ENCODE measurements around the gene PADI1. TPM values are rescaled to one million over a fixed set of nuclear protein-coding genes. Genes with fewer than 3 reads are reported as not detected.

The PADI1 gene
- total RNA-seq, 4 donors from 2014 or later = 2.1 TPM; not detected in 3

DNA sequence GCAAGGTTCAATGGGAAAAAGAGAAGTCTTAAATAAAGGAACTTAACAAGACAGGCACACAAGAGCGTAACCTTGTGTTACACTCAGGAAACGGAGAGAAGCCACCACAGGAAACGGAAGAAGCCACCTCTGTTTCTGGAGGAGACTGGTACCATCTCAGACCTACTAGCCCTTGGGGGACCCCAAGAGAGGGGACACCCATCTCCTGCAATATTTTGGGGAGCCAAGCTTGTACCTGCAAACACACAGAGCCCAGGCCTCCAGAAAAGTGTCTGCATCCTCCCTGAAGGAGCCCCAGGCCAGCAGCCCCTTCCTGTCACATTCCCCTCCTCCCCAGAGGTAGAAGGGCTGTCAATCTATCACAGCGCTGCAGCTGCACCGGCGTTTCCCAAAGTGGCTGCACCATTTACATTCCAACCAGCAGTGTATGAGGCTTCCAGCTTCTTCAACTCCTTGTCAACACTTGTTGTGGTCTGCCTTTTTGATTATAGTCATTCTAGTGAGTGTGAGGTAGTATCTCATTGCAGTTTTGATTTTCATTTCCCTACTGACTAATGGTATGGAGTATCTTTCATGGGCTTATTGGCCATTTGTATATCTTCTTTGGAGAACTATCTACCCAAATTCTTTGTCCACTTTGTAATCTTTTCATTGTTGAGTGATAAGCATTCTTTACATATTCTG, 23.0 kb upstream of the PADI1 start:
- TF ChIP-seq CTCF (IDR thresholded peaks at IDR 0.05) (no peak), POLR2A (IDR thresholded peaks at IDR 0.05; ENCODE audit: low read depth) (no peak), EP300 (IDR thresholded peaks at IDR 0.05) (no peak), POLR2AphosphoS5 (IDR thresholded peaks at IDR 0.05) (no peak)
- Histone ChIP-seq H3K27me3 (peaks cover 0 to 38% (median 0%) of the 10 kb centered on the region in 4 donors), H3K27ac (replicated peaks in 1 of 4) (no peak overlapping the region), H3K4me3 (no peak overlapping the region), H3K4me1 (no peaks in the 10 kb centered on the region), H3K36me3 (no peaks in the 10 kb centered on the region), H3K9me3 (no peaks in the 10 kb centered on the region)
- DNase-seq (ENCODE audit: extremely low spot score) = no peak
- 26% methylated on average over 6 of the region's 6 CpGs for WGBS
- intact Hi-C loops (cut with DNase I) = no loop called here

- intact Hi-C loops (cut with DNase I) = no loop called here
- 91% methylated on average over 6 of the region's 12 CpGs for WGBS
- no peaks in the 10 kb centered on the region for H3K4me1 ChIP-seq
- H3K27ac ChIP-seq (replicated peaks in 1 of 4) = no peak overlapping the region
- no peaks in the 10 kb centered on the region for H3K36me3 ChIP-seq
- no peaks in the 10 kb centered on the region for H3K9me3 ChIP-seq
- DNase-seq (ENCODE audit: extremely low spot score) = no peak
- H3K27me3 ChIP-seq = peaks cover 0 to 37% (median 0%) of the 10 kb centered on the region in 4 donors
- TF ChIP-seq CTCF (IDR thresholded peaks at IDR 0.05) (no peak), POLR2A (IDR thresholded peaks at IDR 0.05; ENCODE audit: low read depth) (no peak), POLR2AphosphoS5 (IDR thresholded peaks at IDR 0.05) (no peak), EP300 (IDR thresholded peaks at IDR 0.05) (no peak)
- no peak overlapping the region for H3K4me3 ChIP-seq
Observed at GRCh38 chr1:17183388-17184160, 21.4 kb upstream of the PADI1 start.

- no peaks in the 10 kb centered on the region for H3K4me1 ChIP-seq
- no peak for DNase-seq (ENCODE audit: extremely low spot score)
- H3K9me3 ChIP-seq = peaks cover 0 to 2% (median 0%) of the 10 kb centered on the region in 4 donors
- no peaks in the 10 kb centered on the region for H3K36me3 ChIP-seq
- H3K27me3 ChIP-seq = peaks cover 0 to 39% (median 0%) of the 10 kb centered on the region in 4 donors
- no peak overlapping the region for H3K4me3 ChIP-seq
- H3K27ac ChIP-seq (replicated peaks in 1 of 4) = no peak overlapping the region
- intact Hi-C loops (cut with DNase I) = no loop called here
- 79% methylated on average over 7 of the region's 7 CpGs for WGBS
- TF ChIP-seq CTCF (IDR thresholded peaks at IDR 0.05) (no peak), POLR2A (IDR thresholded peaks at IDR 0.05; ENCODE audit: low read depth) (no peak), POLR2AphosphoS5 (IDR thresholded peaks at IDR 0.05) (no peak), EP300 (IDR thresholded peaks at IDR 0.05) (no peak)
Observed at GRCh38 chr1:17184161-17184665, 20.7 kb upstream of the PADI1 start.

DNA sequence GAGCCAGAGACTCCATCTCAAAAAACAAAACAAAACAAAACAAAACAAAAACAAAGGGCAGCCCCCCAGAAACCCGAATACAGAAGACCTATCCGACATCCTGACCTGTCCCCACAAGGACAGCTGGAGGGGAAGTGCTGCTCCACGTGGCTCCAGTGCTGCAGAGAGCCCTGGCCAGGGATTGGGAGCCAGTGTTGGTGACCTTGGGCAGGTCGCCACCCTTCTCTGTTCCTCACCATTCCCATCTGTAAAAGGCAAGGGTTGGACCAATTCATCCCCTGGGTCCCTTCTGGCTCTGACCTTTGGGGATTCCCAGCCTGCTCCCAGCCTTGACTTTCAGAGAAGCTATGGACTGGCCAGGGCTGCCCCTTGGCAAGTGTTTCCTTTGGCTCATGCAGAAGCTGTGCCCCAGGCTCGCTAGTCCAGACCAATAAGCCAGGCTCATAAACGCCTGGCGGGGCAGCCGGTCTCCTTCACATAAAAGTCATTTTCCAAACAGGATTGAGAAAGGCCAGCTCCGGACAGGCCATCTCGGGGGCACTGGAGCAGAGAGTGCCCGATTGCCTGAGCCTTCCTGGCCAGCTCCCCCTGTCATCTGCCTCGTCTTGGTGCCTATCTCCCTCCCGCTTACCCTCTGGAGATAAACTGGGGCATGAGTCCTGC, 20.0 kb upstream of the PADI1 start:
- no peak for TF ChIP-seq POLR2AphosphoS5 (IDR thresholded peaks at IDR 0.05)
- TF ChIP-seq CTCF (IDR thresholded peaks at IDR 0.05) = no peak
- TF ChIP-seq POLR2A (IDR thresholded peaks at IDR 0.05; ENCODE audit: low read depth) = no peak
- no peak for TF ChIP-seq EP300 (IDR thresholded peaks at IDR 0.05)
- Histone ChIP-seq H3K27me3 (peaks cover 0 to 42% (median 0%) of the 10 kb centered on the region in 4 donors), H3K36me3 (no peaks in the 10 kb centered on the region), H3K4me3 (no peak overlapping the region), H3K4me1 (no peaks in the 10 kb centered on the region), H3K9me3 (peaks cover 0 to 3% (median 0%) of the 10 kb centered on the region in 4 donors), H3K27ac (replicated peaks in 1 of 4) (no peak overlapping the region)
- intact Hi-C loops (cut with DNase I) = no loop called here
- WGBS = 73% methylated on average over 9 of the region's 13 CpGs
- DNase-seq (ENCODE audit: extremely low spot score) = no peak
